Cardiac fibroblast (primary cell): ENCODE data around the gene CC2D1A.

Source experiments
- DNase-seq, 2 donors: peaks; one replicate each; pipeline versions ENCODE4 v3.0.0 to v3.0.0-alpha.2; 2010; ENCODE audit warnings: low read depth in 2 of 2
- H3K4me3 ChIP-seq, 2 donors: replicated peaks in 1 of 2; 1 replicate in 1 of 2; 2 replicates in 1 of 2; pipeline ENCODE4 v1.5.1; 2011; ENCODE audit warnings: low read depth in 2 of 2, low read length in 2 of 2, mild to moderate bottlenecking in 2 of 2, moderate library complexity in 1 of 2
- TF ChIP-seq, protein P1 (sequence below): IDR thresholded peaks from one replicate; pipeline ENCODE4 v1.5.1; 2011; ENCODE audit warnings: low read depth, mild to moderate bottlenecking, low read length, inconsistent platforms

Gene CC2D1A

DNA sequence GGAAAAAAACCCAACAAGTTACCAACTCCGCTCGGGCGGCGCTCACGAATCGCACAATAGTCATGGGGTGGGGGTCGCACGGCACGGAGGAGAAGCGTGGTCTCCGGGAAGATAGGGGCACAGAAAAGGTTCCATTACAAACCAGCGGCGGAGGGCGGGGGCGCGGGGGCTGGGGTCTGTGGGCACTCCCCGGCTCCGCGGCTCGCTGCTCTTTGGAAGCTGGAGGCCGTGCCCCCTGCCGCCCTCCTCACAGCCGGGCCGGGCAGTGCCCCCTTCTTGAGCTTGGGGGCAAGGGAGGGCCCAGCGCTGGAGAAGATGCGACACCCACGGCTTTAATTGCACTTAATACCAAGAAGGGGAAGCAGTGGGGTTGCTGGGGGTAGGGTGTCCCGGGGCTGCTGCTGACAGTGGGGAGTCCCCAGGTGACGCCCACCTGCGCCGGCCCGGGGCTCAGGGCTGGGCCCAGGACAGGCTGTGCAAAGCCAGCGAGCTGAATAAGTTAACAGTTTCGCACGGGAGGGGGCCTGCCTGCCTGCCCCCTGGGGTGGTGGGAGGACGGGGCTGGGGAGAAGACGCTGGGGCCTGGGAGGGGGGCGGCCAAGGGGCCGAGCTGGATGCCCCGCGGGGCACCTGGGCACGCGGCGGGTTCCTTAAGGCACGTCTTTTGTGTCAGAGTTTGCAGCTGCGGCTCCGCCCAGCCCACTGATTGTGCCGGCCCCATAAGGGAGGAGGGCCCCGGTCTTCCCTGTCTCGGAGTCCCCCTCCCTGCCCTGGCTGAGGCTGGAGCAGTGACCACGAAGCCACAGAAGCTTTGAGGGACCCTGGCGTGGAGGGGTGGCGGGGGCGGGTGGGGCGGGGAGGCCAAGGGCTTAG lies 56.1 kb downstream of the CC2D1A start:
- no peak for DNase-seq
- H3K4me3 ChIP-seq = no peak overlapping the region
- TF ChIP-seq, protein P1, sequence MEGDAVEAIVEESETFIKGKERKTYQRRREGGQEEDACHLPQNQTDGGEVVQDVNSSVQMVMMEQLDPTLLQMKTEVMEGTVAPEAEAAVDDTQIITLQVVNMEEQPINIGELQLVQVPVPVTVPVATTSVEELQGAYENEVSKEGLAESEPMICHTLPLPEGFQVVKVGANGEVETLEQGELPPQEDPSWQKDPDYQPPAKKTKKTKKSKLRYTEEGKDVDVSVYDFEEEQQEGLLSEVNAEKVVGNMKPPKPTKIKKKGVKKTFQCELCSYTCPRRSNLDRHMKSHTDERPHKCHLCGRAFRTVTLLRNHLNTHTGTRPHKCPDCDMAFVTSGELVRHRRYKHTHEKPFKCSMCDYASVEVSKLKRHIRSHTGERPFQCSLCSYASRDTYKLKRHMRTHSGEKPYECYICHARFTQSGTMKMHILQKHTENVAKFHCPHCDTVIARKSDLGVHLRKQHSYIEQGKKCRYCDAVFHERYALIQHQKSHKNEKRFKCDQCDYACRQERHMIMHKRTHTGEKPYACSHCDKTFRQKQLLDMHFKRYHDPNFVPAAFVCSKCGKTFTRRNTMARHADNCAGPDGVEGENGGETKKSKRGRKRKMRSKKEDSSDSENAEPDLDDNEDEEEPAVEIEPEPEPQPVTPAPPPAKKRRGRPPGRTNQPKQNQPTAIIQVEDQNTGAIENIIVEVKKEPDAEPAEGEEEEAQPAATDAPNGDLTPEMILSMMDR = no peak

DNA sequence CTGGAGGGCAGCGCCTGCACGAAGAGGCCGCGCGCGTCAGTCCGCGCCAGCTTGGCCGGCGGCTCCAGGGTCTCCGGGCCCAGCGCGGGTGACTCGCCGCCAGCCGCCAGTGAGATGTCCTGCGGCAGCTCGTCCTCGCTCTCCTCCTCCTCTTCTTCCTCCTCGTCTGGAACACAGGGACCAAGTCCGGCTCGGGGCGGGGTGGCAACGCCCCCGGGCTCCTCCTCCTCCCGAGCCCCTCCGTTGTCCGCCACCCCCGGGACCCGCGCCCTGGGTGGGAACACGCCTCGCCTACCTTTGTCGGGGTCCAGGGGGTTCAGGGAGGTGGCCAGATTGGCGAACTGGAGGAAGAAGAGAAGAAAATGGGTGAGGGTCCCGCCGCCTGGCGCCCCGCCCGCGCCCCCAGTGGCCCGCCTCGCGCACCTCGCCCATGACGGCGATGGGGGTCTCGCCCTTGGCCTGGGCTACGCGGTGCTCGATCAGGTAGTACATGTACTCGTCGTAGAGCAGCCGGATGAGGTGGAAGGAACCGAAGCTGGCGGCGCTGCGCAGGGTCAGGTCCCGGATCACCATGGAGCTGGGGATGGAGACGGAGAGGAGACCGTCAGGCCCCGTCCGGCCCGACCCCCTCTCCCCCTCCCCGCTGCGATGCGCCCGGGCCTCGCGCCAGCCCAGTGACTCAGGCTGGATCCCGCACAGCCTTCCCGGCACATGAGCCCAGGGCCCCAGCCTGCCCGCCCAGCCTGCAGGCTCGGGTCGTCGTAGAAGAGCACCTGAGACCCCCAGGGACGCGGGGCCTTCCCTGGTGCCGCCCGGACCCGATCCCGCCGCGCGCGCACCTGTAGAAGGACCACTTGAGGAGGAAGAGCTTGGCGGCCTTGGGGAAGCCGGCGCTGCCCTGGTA lies 57.0 kb downstream of the CC2D1A start:
- peak in 1 of 2 donors; percentile 46 for DNase-seq
- no peak overlapping the region for H3K4me3 ChIP-seq
- TF ChIP-seq, protein P1 = no peak

DNA sequence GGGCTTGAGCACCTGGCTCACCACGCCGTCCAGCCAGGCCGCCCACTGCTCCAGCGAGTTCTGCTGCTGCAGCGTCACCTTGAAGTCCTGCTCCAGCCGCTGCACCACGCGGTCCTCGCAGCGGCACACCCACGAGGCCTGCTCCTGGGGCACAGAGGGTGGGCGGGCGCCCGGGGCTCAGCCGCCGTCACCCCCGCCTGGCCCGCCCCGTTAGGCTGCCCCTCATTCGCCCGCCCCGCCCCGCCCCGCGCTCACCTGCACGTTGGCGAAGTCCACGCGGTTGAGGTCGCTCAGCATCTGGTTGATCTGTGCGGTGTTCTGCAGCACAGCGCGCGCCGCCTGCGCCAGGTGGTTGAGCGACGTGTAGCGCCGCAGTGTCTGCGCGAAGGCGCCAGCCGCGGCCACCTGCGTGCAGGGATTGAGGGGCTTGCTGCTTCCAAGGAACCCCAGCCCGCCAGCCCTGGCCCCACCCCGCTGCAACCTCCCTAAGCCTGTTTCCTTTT lies 57.7 kb downstream of the CC2D1A start:
- H3K4me3 ChIP-seq = no peak overlapping the region
- TF ChIP-seq, protein P1 = no peak
- no peak for DNase-seq

DNA sequence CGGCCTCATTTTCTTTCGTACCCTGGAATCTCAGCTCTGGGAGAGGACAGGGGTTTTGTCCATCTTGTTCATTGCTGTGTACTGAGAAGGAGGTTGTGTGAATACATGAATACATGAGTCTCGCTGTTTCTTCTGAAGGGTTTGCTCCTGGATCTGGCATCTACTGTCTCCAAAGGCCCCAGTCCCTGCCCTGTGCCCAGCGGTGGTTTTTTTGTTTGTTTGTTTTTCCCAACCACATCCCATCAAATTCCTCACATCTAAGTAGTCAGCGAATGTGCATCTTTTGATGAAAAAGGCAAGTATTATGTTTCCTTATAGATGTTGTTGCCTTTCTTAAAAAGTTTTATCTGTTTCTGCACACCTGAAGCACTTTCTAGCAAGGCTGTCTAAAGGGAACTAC lies 58.8 kb downstream of the CC2D1A start:
- TF ChIP-seq, protein P1 = no peak
- DNase-seq = no peak
- no peak overlapping the region for H3K4me3 ChIP-seq

DNA sequence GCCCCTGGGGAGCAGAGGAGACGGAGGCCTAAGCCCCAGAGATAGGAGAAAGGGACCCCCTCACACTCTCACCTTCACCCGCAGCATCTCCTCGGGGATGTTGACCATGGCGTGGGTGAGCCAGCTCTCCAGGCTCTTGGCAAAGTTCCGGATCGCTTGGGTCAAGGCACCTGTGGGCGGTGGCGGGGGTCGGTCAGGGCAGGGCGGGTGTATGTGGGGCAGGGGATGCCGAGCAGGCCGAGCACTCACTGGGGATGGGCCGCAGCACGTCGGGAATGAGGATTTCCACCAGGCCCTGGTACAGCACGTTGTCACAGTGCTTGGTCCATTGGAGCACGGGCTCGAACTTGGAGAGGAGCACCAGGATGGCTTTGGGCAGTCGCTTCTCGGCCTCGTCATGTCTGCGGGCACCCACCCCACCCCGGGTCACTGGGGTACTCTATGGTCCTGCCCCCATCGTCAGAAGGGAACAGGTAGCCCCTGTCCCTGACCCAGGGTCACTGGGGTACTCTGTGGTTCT lies 59.4 kb downstream of the CC2D1A start:
- TF ChIP-seq, protein P1 = no peak
- H3K4me3 ChIP-seq = no peak overlapping the region
- DNase-seq = no peak

DNA sequence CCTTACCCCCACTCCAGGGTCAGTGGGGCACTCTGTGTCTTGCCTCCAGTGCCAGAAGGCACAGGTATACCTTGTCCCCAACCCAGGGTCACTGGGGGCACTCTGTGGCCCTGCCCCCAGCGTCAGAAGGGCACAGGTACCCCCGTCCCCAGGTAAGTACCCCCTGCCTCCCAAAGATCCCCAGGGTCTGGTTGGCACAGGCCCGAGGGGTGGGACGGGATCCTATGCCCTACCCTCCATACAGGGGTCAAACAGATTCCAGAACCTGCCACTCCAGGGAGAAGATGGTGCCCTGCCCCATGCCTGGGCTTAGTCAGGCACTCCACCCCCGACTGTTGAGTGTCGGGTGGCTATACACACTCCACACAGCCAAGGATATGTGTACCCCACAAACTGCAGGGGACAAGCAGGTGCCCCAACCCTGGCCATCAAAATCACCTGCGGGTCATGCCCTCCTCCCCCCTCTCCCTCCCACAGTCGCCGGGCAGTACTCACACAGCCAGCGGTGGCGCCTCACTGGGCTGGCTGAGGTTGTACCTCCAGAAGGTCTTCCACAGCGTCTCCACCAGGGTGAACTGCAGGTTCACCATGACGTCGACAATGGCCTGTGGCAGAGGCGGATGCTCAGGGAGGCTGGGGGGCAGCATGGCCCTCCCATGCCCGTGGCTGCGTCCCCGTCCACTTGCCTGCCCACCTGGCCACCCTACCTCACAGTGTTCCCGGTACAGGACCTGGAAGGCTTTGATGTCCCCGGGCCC lies 60.1 kb downstream of the CC2D1A start:
- no peak for DNase-seq
- TF ChIP-seq, protein P1 = no peak

More for the DNA sequence above, 60.1 kb downstream of the CC2D1A start:
- no peak overlapping the region for H3K4me3 ChIP-seq
